ENCODE results near the gene TMEM45B. TPM values are rescaled to one million over a fixed set of nuclear protein-coding genes. Genes with fewer than 3 reads are reported as not detected.

The TMEM45B gene
- total RNA-seq, 2 donors from 2014 or later, result 191 to 303 TPM

- Histone ChIP-seq H3K9me3 (no peaks in the 10 kb centered on the region), H3K4me3 (no peak overlapping the region), H3K27ac (peak overlapping the region; percentile 4), H3K27me3 (no peaks in the 10 kb centered on the region), H3K9ac (ENCODE audit: low read depth in 2 of 2, low read length in 2 of 2) (no peak overlapping the region), H3K36me3 (no peaks in the 10 kb centered on the region), H3K4me1 (no peaks in the 10 kb centered on the region)
- intact Hi-C loops (cut with DNase I), result loop anchor here (10.0 kb wide), 1 partner anchor 67 kb away; no protein-coding TSS in a partner anchor
- DNase-seq, result no peak
- TF ChIP-seq CTCF (IDR thresholded peaks at IDR 0.05), result no peak
Measured at GRCh38 chr11:129787532-129788155, 28.0 kb upstream of the TMEM45B start.

- H3K9me3 ChIP-seq, result no peaks in the 10 kb centered on the region
- DNase-seq, result no peak
- H3K36me3 ChIP-seq, result no peaks in the 10 kb centered on the region
- peak overlapping the region; percentile 4 for H3K27ac ChIP-seq
- no peaks in the 10 kb centered on the region for H3K4me1 ChIP-seq
- intact Hi-C loops (cut with DNase I), result loop anchor here (10.0 kb wide), 1 partner anchor 67 kb away; no protein-coding TSS in a partner anchor
- H3K9ac ChIP-seq (ENCODE audit: low read depth in 2 of 2, low read length in 2 of 2), result no peak overlapping the region
- no peak overlapping the region for H3K4me3 ChIP-seq
- H3K27me3 ChIP-seq, result no peaks in the 10 kb centered on the region
- TF ChIP-seq CTCF (IDR thresholded peaks at IDR 0.05), result no peak
Measured at GRCh38 chr11:129788278-129788677, 27.4 kb upstream of the TMEM45B start.

GRCh38 chr11:129790106-129790505 is 25.5 kb upstream of the TMEM45B start:
- no peak for TF ChIP-seq CTCF (IDR thresholded peaks at IDR 0.05)
- H3K4me3 ChIP-seq, result no peak overlapping the region
- H3K9me3 ChIP-seq, result no peaks in the 10 kb centered on the region
- H3K36me3 ChIP-seq, result no peaks in the 10 kb centered on the region
- no peaks in the 10 kb centered on the region for H3K4me1 ChIP-seq
- no peak for DNase-seq
- no peak overlapping the region for H3K27ac ChIP-seq
- no peaks in the 10 kb centered on the region for H3K27me3 ChIP-seq
- H3K9ac ChIP-seq (ENCODE audit: low read depth in 2 of 2, low read length in 2 of 2), result no peak overlapping the region
- intact Hi-C loops (cut with DNase I), result no loop called here

GRCh38 chr11:129791515-129791914 is 24.1 kb upstream of the TMEM45B start:
- intact Hi-C loops (cut with DNase I), result no loop called here
- no peak overlapping the region for H3K27ac ChIP-seq
- H3K4me1 ChIP-seq, result no peaks in the 10 kb centered on the region
- H3K9ac ChIP-seq (ENCODE audit: low read depth in 2 of 2, low read length in 2 of 2), result no peak overlapping the region
- DNase-seq, result no peak
- no peak for TF ChIP-seq CTCF (IDR thresholded peaks at IDR 0.05)
- H3K9me3 ChIP-seq, result no peaks in the 10 kb centered on the region
- no peaks in the 10 kb centered on the region for H3K36me3 ChIP-seq
- no peak overlapping the region for H3K4me3 ChIP-seq
- no peaks in the 10 kb centered on the region for H3K27me3 ChIP-seq

GRCh38 chr11:129792663-129793062 is 23.0 kb upstream of the TMEM45B start:
- no peak overlapping the region for H3K27ac ChIP-seq
- no peak overlapping the region for H3K9ac ChIP-seq (ENCODE audit: low read depth in 2 of 2, low read length in 2 of 2)
- intact Hi-C loops (cut with DNase I), result no loop called here
- no peak for DNase-seq
- H3K27me3 ChIP-seq, result no peaks in the 10 kb centered on the region
- no peak for TF ChIP-seq CTCF (IDR thresholded peaks at IDR 0.05)
- H3K4me1 ChIP-seq, result no peaks in the 10 kb centered on the region
- no peaks in the 10 kb centered on the region for H3K9me3 ChIP-seq
- H3K36me3 ChIP-seq, result no peaks in the 10 kb centered on the region
- H3K4me3 ChIP-seq, result no peak overlapping the region

Measured in colonic mucosa (tissue), 4 donors.